ENCODE results near the gene XRN2. TPM values are rescaled to one million over a fixed set of nuclear protein-coding genes. Genes with fewer than 3 reads are reported as not detected.

The XRN2 gene
- total and polyA plus RNA-seq, 10 donors: 19.3 to 92.6 (median 62.8) TPM

GRCh38 chr20:21377701-21378100 lies 74.6 kb downstream of the XRN2 start:
- Histone ChIP-seq H3K27me3 (replicated peaks in 1 of 7) (no peaks in the 10 kb centered on the region), H3K27ac (no peak overlapping the region), H3K4me1 (peaks cover 0 to 10% (median 0%) of the 10 kb centered on the region in 6 donors), H3K9me3 (no peaks in the 10 kb centered on the region), H3K36me3 (peaks cover 0 to 83% (median 25%) of the 10 kb centered on the region in 6 donors), H3K4me3 (no peak overlapping the region)
- no peak for TF ChIP-seq POLR2AphosphoS5 (IDR thresholded peaks at IDR 0.05)
- no peak for TF ChIP-seq POLR2A (IDR thresholded peaks at IDR 0.05)
- TF ChIP-seq CTCF (IDR thresholded peaks at IDR 0.05 in 8 of 11, conservative IDR thresholded peaks at IDR 0.05 in 3 of 11): no peak
- 95 to 97% (median 96%) methylated on average over 9 of the region's 9 CpGs for WGBS, 5 donors
- no peak for DNase-seq
- intact Hi-C loops (cut with DNase I; ENCODE audit: low total_unique reads): no loop called here

- H3K4me1 ChIP-seq: peaks cover 0 to 8% (median 0%) of the 10 kb centered on the region in 6 donors
- peaks cover 0 to 83% (median 31%) of the 10 kb centered on the region in 6 donors for H3K36me3 ChIP-seq
- 92 to 97% (median 94%) methylated on average over 5 of the region's 5 CpGs for WGBS, 5 donors
- H3K9me3 ChIP-seq: no peaks in the 10 kb centered on the region
- H3K27ac ChIP-seq: no peak overlapping the region
- no peak overlapping the region for H3K4me3 ChIP-seq
- DNase-seq: no peak
- intact Hi-C loops (cut with DNase I; ENCODE audit: low total_unique reads): no loop called here
- no peak for TF ChIP-seq CTCF (IDR thresholded peaks at IDR 0.05 in 8 of 11, conservative IDR thresholded peaks at IDR 0.05 in 3 of 11)
- TF ChIP-seq POLR2A (IDR thresholded peaks at IDR 0.05): no peak
- TF ChIP-seq POLR2AphosphoS5 (IDR thresholded peaks at IDR 0.05): no peak
- no peaks in the 10 kb centered on the region for H3K27me3 ChIP-seq (replicated peaks in 1 of 7)
Measured at GRCh38 chr20:21378259-21378658, 75.1 kb downstream of the XRN2 start.

GRCh38 chr20:21380711-21381110 lies 77.6 kb downstream of the XRN2 start:
- H3K9me3 ChIP-seq: no peaks in the 10 kb centered on the region
- H3K4me3 ChIP-seq: no peak overlapping the region
- H3K36me3 ChIP-seq: peaks cover 0 to 99% (median 45%) of the 10 kb centered on the region in 6 donors
- 83 to 99% (median 94%) methylated on average over 2 of the region's 2 CpGs for WGBS, 5 donors
- intact Hi-C loops (cut with DNase I; ENCODE audit: low total_unique reads): no loop called here
- no peaks in the 10 kb centered on the region for H3K4me1 ChIP-seq
- DNase-seq: no peak
- no peak for TF ChIP-seq POLR2AphosphoS5 (IDR thresholded peaks at IDR 0.05)
- no peak for TF ChIP-seq POLR2A (IDR thresholded peaks at IDR 0.05)
- TF ChIP-seq CTCF (IDR thresholded peaks at IDR 0.05 in 8 of 11, conservative IDR thresholded peaks at IDR 0.05 in 3 of 11): no peak
- H3K27ac ChIP-seq: no peak overlapping the region
- no peaks in the 10 kb centered on the region for H3K27me3 ChIP-seq (replicated peaks in 1 of 7)

- H3K9me3 ChIP-seq: no peaks in the 10 kb centered on the region
- H3K27ac ChIP-seq: no peak overlapping the region
- H3K4me3 ChIP-seq: no peak overlapping the region
- WGBS, 5 donors: 85 to 96% (median 94%) methylated on average over 1 of the region's 1 CpG
- no peak for DNase-seq
- H3K27me3 ChIP-seq (replicated peaks in 1 of 7): no peaks in the 10 kb centered on the region
- TF ChIP-seq POLR2A (IDR thresholded peaks at IDR 0.05) (no peak), CTCF (IDR thresholded peaks at IDR 0.05 in 8 of 11, conservative IDR thresholded peaks at IDR 0.05 in 3 of 11) (no peak), POLR2AphosphoS5 (IDR thresholded peaks at IDR 0.05) (no peak)
- H3K36me3 ChIP-seq: peaks cover 3 to 99% (median 53%) of the 10 kb centered on the region in 6 donors
- no peaks in the 10 kb centered on the region for H3K4me1 ChIP-seq
- intact Hi-C loops (cut with DNase I; ENCODE audit: low total_unique reads): no loop called here
Measured at GRCh38 chr20:21381619-21382018, 78.5 kb downstream of the XRN2 start.
